Amniotic epithelial cell (primary cell): ENCODE results near the gene MSI2.

Source experiments
- DNase-seq: peaks from one replicate; pipeline ENCODE4 v3.0.0-alpha.2; 2010; ENCODE audit warnings: low read depth

Gene MSI2

GRCh38 chr17:57318913-57319312 is 62.6 kb downstream of the MSI2 start:
- DNase-seq = no peak

- no peak for DNase-seq
These were observed 63.5 kb downstream of the MSI2 start for GRCh38 chr17:57319806-57320205.

GRCh38 chr17:57323391-57323790 is 67.1 kb downstream of the MSI2 start:
- no peak for DNase-seq

GRCh38 chr17:57324060-57324459 is 67.7 kb downstream of the MSI2 start:
- no peak for DNase-seq

- DNase-seq = no peak
These were observed 68.3 kb downstream of the MSI2 start for GRCh38 chr17:57324631-57325030.

- DNase-seq = no peak
These were observed 70.0 kb downstream of the MSI2 start for GRCh38 chr17:57326336-57326735.

- no peak for DNase-seq
These were observed 70.4 kb downstream of the MSI2 start for GRCh38 chr17:57326764-57327163.

- no peak for DNase-seq
These were observed 71.0 kb downstream of the MSI2 start for GRCh38 chr17:57327176-57327970.

GRCh38 chr17:57328109-57328882 is 72.0 kb downstream of the MSI2 start:
- no peak for DNase-seq

GRCh38 chr17:57329380-57330214 is 73.3 kb downstream of the MSI2 start:
- no peak for DNase-seq

GRCh38 chr17:57330587-57330986 is 74.3 kb downstream of the MSI2 start:
- DNase-seq = no peak

GRCh38 chr17:57331423-57331822 is 75.1 kb downstream of the MSI2 start:
- DNase-seq = no peak

- DNase-seq = no peak
These were observed 76.2 kb downstream of the MSI2 start for GRCh38 chr17:57332501-57332900.

GRCh38 chr17:57335195-57335792 is 79.0 kb downstream of the MSI2 start:
- DNase-seq = no peak

GRCh38 chr17:57337390-57337789 is 81.1 kb downstream of the MSI2 start:
- no peak for DNase-seq

GRCh38 chr17:57338257-57338914 is 82.1 kb downstream of the MSI2 start:
- no peak for DNase-seq

GRCh38 chr17:57340160-57340981 is 84.0 kb downstream of the MSI2 start:
- no peak for DNase-seq

- no peak for DNase-seq
These were observed 85.6 kb downstream of the MSI2 start for GRCh38 chr17:57341611-57342540.

- no peak for DNase-seq
These were observed 86.8 kb downstream of the MSI2 start for GRCh38 chr17:57342963-57343589.
